MCF 10A (cell line): ENCODE data around the gene HES5. TPM values are rescaled to one million over a fixed set of nuclear protein-coding genes. Genes with fewer than 3 reads are reported as not detected.

ENCODE experiments used
- BruUV-seq: library from RNA; stranded (reverse); fragments of 400-500 nt; replicated peaks from 2 replicates; lab custom pipeline; 2021; lab: Mats Ljungman, UMichigan
- CTCF ChIA-PET: fragments of 300-600 bp; sonication (Branson Sonifier 250); formaldehyde crosslinking; extraction: SDS; loops from one replicate; lab custom pipeline; 2021; ENCODE audit warnings: antibody characterized with exemption, inconsistent platforms; lab: Yijun Ruan, JAX
- POLR2A ChIA-PET: fragments of 300-600, 350-650 bp; sonication (Branson Sonifier 250); formaldehyde crosslinking; extraction: SDS; loops from one replicate; lab custom pipeline; 2020; ENCODE audit warnings: antibody characterized with exemption, inconsistent platforms; lab: Yijun Ruan, JAX
- DNase-seq: peaks from one replicate; pipeline ENCODE4 v3.0.0-alpha.2; 2018; ENCODE audit not compliant: unreplicated experiment
- H3K27ac Mint-ChIP-seq: one replicate; pipeline ENCODE4 v1.8.0; 2022; ENCODE audit warnings: mild to moderate bottlenecking, low read depth, mixed read lengths; ENCODE audit not compliant: unreplicated experiment
- H3K27me3 Mint-ChIP-seq: one replicate; pipeline ENCODE4 v1.8.0; 2022; ENCODE audit warnings: mixed read lengths; ENCODE audit not compliant: insufficient read depth, unreplicated experiment
- H3K36me3 Mint-ChIP-seq: one replicate; pipeline ENCODE4 v1.8.0; 2022; ENCODE audit warnings: mild to moderate bottlenecking, moderate library complexity, mixed read lengths; ENCODE audit not compliant: insufficient read depth, unreplicated experiment
- H3K4me1 Mint-ChIP-seq: one replicate; pipeline ENCODE4 v1.8.0; 2022; ENCODE audit warnings: mixed read lengths; ENCODE audit not compliant: insufficient read depth, unreplicated experiment
- H3K4me3 Mint-ChIP-seq: one replicate; pipeline ENCODE4 v1.8.0; 2022; ENCODE audit warnings: mild to moderate bottlenecking, moderate library complexity, mixed read lengths; ENCODE audit not compliant: unreplicated experiment
- H3K9me3 Mint-ChIP-seq: one replicate; pipeline ENCODE4 v1.8.0; 2022; ENCODE audit warnings: mixed read lengths; ENCODE audit not compliant: unreplicated experiment
- intact Hi-C: fragments of 100-400 bp; cut with micrococcal nuclease; formaldehyde crosslinking; loops from 2 replicates; pipeline ENCODE4 v1.14.1; 2022
- total RNA-seq: library from RNA; stranded (reverse); gene quantifications from 2 replicates; pipeline ENCODE4 v1.2.3, GENCODE V29; 2022
- TF ChIP-seq, protein P1 (sequence below): fragments of 200-600 bp; IDR thresholded peaks from one replicate; pipeline ENCODE4 v1.8.0; 2022; ENCODE audit warnings: antibody characterized with exemption, mild to moderate bottlenecking; ENCODE audit not compliant: unreplicated experiment

The HES5 gene
- total RNA-seq, 1 experiment from 2014 or later: not detected

DNA sequence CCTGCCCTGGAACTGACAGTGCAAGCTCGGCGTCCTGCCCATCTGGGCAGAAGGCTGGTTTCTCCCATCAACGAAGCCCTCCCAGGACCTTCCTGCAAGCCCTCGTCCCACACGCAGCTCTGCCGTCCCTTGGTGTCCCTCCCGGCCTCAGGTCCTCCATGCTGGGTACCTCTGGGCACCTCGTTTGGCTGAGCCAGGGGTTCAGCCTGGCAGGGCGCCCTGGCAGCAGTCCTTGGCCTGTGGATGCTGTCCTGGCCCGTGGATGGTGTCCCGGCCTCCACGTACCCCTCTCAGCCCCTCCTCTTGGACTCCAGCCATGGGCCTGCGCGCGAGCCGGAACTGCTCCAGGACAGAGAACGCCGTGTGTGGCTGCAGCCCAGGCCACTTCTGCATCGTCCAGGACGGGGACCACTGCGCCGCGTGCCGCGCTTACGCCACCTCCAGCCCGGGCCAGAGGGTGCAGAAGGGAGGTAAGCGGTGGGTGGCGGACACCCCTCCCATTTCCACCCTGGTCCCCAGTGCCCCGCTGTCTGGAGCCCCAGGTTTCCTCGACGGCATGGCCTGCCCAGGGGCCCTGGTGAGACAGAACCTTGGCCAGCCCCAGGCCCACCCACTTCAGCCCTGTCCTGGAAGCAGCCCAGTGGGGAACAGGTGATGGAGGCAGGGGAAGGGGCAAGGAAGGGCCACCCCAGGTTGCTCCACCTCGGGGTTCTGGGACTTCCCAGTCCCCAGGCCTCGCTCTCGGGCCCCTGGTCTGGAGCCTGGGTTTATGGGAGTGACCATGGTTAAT, 29.6 kb upstream of the HES5 start:
- TF ChIP-seq, protein P1, sequence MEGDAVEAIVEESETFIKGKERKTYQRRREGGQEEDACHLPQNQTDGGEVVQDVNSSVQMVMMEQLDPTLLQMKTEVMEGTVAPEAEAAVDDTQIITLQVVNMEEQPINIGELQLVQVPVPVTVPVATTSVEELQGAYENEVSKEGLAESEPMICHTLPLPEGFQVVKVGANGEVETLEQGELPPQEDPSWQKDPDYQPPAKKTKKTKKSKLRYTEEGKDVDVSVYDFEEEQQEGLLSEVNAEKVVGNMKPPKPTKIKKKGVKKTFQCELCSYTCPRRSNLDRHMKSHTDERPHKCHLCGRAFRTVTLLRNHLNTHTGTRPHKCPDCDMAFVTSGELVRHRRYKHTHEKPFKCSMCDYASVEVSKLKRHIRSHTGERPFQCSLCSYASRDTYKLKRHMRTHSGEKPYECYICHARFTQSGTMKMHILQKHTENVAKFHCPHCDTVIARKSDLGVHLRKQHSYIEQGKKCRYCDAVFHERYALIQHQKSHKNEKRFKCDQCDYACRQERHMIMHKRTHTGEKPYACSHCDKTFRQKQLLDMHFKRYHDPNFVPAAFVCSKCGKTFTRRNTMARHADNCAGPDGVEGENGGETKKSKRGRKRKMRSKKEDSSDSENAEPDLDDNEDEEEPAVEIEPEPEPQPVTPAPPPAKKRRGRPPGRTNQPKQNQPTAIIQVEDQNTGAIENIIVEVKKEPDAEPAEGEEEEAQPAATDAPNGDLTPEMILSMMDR: no peak
- Mint-ChIP-seq H3K4me3 (no peak overlapping the region), H3K36me3 (no peaks in the 10 kb centered on the region), H3K9me3 (no peaks in the 10 kb centered on the region), H3K4me1 (peaks cover 7% of the 10 kb centered on the region), H3K27ac (no peak overlapping the region), H3K27me3 (peaks cover under 1% of the 10 kb centered on the region)
- intact Hi-C loops: no loop called here
- no TSS peak for BruUV-seq
- no peak for DNase-seq
- POLR2A ChIA-PET: no interaction called here
- CTCF ChIA-PET: no interaction called here

DNA sequence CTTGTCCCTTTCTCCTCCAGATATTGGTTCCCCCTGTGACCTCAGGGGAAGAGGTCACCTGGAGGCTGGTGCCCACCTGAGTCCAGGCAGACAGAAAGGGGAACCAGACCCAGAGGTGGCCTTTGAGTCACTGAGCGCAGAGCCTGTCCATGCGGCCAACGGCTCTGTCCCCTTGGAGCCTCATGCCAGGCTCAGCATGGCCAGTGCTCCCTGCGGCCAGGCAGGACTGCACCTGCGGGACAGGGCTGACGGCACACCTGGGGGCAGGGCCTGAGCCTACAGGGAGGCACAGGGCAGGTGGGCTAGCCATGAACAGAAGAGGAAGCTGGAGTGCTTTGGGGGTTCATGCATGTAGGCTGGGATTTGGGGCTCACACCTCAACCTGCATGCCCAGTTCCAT, 28.8 kb upstream of the HES5 start:
- intact Hi-C loops: no loop called here
- H3K27ac Mint-ChIP-seq: no peak overlapping the region
- TF ChIP-seq, protein P1: no peak

DNA sequence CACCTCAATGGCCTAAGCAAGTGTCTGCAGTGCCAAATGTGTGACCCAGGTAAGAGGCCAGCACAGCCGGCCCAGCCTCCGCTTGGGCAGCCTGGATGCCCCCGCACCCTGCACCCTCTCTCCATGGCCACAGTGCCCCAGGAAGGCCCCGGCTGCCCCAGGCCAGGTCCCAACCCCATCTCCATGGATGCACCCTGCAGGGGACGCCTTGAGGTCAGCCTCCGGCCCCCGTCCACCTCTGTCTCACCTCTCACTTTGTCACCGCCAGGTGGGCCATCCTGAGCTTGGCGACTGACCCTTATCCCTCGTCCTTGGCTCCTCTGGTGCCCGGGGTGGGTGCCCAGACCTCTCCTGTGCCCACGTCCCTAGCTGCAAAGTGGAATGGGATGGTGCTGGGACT, 28.4 kb upstream of the HES5 start:
- peaks cover 7% of the 10 kb centered on the region for H3K4me1 Mint-ChIP-seq

More for the DNA sequence above, 28.8 kb upstream of the HES5 start:
- no peak overlapping the region for H3K4me3 Mint-ChIP-seq
- no peak for DNase-seq
- no peaks in the 10 kb centered on the region for H3K9me3 Mint-ChIP-seq
- POLR2A ChIA-PET: no interaction called here
- no peaks in the 10 kb centered on the region for H3K27me3 Mint-ChIP-seq
- H3K4me1 Mint-ChIP-seq: peaks cover 7% of the 10 kb centered on the region
- CTCF ChIA-PET: no interaction called here
- no peaks in the 10 kb centered on the region for H3K36me3 Mint-ChIP-seq
- no TSS peak for BruUV-seq

More for the DNA sequence above, 28.4 kb upstream of the HES5 start:
- Mint-ChIP-seq H3K4me3 (no peak overlapping the region), H3K36me3 (no peaks in the 10 kb centered on the region), H3K27me3 (no peaks in the 10 kb centered on the region), H3K27ac (no peak overlapping the region), H3K9me3 (no peaks in the 10 kb centered on the region)
- no TSS peak for BruUV-seq
- intact Hi-C loops: no loop called here
- no peak for DNase-seq
- ChIA-PET CTCF (interaction anchor here (0.6 kb wide), 1 partner anchor 30 kb away, joined by 3 read pairs; no protein-coding TSS in a partner anchor), POLR2A (no interaction called here)
- TF ChIP-seq, protein P1: no peak
